Muscle layer of colon (tissue), 2 donors: ENCODE data around the gene ADAM15.

ENCODE experiments used
- H3K27ac ChIP-seq: one replicate; pipeline ENCODE4 v1.7.0; 2013; ENCODE audit warnings: low read depth, mild to moderate bottlenecking, low read length, moderate library complexity
- H3K27me3 ChIP-seq, 2 donors: one replicate each; pipeline ENCODE4 v1.7.0; 2013; ENCODE audit warnings: low read length in 2 of 2, mild to moderate bottlenecking in 2 of 2; ENCODE audit not compliant: insufficient read depth in 2 of 2, control insufficient read depth in 1 of 2
- H3K36me3 ChIP-seq: one replicate; pipeline ENCODE4 v1.7.0; 2013; ENCODE audit warnings: mild to moderate bottlenecking, low read length; ENCODE audit not compliant: insufficient read depth
- H3K4me1 ChIP-seq: one replicate; pipeline ENCODE4 v1.7.0; 2013; ENCODE audit warnings: mild to moderate bottlenecking, low read length; ENCODE audit not compliant: insufficient read depth
- H3K4me3 ChIP-seq, 2 donors: one replicate each; pipeline ENCODE4 v1.7.0; 2013; ENCODE audit warnings: low read length in 2 of 2, low read depth in 1 of 2, mild to moderate bottlenecking in 1 of 2, moderate library complexity in 1 of 2
- H3K9ac ChIP-seq: one replicate; pipeline ENCODE4 v1.7.0; 2013; ENCODE audit warnings: low read length
- H3K9me3 ChIP-seq: one replicate; pipeline ENCODE4 v1.7.0; 2013; ENCODE audit warnings: mild to moderate bottlenecking, low read length
- donor health status: abdominal sarcoma.
- donor health status: Adenocarcinoma of cecum.

The ADAM15 gene

DNA sequence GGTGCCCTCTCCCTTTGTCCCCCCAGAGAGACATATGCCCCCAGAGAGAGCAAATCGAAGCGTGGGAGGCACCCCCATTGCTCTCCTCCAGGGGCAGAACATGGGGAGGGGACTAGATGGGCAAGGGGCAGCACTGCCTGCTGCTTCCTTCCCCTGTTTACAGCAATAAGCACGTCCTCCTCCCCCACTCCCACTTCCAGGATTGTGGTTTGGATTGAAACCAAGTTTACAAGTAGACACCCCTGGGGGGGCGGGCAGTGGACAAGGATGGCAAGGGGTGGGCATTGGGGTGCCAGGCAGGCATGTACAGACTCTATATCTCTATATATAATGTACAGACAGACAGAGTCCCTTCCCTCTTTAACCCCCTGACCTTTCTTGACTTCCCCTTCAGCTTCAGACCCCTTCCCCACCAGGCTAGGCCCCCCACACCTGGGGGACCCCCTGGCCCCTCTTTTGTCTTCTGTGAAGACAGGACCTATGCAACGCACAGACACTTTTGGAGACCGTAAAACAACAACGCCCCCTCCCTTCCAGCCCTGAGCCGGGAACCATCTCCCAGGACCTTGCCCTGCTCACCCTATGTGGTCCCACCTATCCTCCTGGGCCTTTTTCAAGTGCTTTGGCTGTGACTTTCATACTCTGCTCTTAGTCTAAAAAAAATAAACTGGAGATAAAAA lies 35.9 kb downstream of the ADAM15 start:
- Histone ChIP-seq H3K27me3 (peaks cover 23 to 25% of the 10 kb centered on the region in 2 donors), H3K9me3 (no peaks in the 10 kb centered on the region), H3K4me1 (peaks cover 27% of the 10 kb centered on the region), H3K36me3 (no peaks in the 10 kb centered on the region), H3K4me3 (no peak overlapping the region), H3K27ac (no peak overlapping the region), H3K9ac (no peak overlapping the region)

DNA sequence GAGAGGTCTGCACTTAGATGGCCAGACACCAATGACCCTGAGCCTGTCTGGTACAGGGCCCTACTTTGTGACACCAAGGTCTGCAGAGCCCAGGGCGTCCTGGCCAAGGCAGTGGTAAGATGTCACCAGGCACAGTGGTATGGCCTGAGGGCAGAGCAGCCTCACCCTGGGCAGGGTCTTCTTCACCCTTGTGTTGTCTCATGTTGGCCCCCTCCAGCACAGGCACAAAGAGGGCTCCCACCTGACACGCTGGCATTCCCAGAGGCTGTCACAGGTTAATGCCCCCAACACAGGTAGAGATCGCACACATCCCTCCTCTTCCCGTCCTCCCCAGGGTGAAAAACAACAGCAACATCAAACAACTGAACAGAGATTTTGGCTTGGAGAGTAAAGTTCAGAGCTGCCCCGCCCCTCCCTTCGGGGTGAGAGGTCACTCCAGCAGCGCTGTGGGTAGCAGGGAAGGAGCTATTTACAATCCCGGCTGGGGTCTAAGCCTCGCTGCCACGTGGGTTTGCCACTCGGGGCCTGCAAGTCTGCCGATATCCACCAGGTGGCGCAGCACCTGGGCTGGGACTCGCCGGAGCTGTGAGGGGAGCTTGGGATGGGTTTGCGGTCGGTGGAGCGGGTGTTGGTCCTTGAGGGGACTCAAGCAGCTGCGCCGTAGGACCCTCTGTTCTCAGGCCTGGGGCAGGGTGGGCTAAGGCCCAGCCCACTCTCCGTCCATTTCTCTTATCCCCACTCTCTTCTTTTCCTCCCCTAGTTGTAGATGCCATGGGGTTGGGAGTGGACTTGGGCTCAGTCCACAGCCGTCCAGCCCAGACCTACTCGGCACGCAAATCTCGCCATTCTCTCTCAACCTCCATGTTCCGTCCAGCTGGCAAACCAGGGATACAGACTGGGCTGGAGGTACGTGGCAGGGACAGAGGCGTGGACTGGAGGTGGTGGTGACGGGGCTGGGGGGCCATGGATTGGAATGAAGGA lies 40.2 kb downstream of the ADAM15 start:
- Histone ChIP-seq H3K27ac (no peak overlapping the region), H3K27me3 (no peaks in the 10 kb centered on the region), H3K36me3 (no peaks in the 10 kb centered on the region), H3K9ac (no peak overlapping the region), H3K4me3 (peak overlapping the region in 1 of 2 donors; percentile 5), H3K4me1 (peaks cover 29% of the 10 kb centered on the region), H3K9me3 (no peaks in the 10 kb centered on the region)

DNA sequence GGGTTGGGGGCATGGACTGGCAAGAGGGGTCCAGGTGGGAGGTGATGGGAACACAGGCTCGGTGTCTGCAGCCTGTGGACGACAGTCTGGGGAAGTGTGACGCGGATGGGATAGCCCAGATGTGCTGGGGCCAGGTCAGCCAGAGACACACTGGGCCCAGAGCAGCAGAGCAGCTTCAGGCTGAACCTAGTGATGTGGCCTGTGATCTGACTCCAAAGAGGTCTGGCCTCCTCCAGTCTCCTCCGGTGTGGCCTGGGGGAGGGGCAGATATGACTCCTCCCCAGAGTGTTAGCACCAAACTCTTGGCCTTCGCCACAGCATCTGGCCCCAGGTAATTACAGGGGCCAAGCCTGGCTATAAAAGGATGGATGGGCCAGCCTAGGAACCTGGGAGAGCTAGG lies 41.0 kb downstream of the ADAM15 start:
- Histone ChIP-seq H3K36me3 (no peaks in the 10 kb centered on the region), H3K9me3 (no peaks in the 10 kb centered on the region), H3K9ac (no peak overlapping the region), H3K4me1 (peaks cover 28% of the 10 kb centered on the region), H3K27me3 (no peaks in the 10 kb centered on the region), H3K27ac (no peak overlapping the region), H3K4me3 (no peak overlapping the region)

DNA sequence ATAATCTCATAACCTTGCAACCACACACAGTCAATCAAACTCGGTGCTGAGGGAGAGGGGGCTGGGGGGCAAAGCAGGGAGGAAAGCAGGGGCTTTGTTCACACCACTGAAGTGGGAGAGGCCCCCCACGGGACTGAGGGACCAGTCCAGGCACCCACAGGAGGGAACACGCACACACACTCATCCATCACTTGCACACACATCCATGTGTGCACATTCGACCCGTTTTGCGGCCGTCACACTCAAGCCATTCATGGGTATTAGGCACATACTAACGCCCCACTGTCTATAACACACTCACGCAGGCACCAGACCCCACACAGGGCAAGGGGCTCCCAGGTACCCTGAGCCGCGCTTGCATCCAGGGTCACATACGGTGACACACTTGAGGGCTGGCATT lies 41.5 kb downstream of the ADAM15 start:
- Histone ChIP-seq H3K36me3 (no peaks in the 10 kb centered on the region), H3K27ac (no peak overlapping the region), H3K9ac (no peak overlapping the region), H3K27me3 (no peaks in the 10 kb centered on the region), H3K4me1 (peaks cover 28% of the 10 kb centered on the region), H3K9me3 (no peaks in the 10 kb centered on the region), H3K4me3 (no peak overlapping the region)

DNA sequence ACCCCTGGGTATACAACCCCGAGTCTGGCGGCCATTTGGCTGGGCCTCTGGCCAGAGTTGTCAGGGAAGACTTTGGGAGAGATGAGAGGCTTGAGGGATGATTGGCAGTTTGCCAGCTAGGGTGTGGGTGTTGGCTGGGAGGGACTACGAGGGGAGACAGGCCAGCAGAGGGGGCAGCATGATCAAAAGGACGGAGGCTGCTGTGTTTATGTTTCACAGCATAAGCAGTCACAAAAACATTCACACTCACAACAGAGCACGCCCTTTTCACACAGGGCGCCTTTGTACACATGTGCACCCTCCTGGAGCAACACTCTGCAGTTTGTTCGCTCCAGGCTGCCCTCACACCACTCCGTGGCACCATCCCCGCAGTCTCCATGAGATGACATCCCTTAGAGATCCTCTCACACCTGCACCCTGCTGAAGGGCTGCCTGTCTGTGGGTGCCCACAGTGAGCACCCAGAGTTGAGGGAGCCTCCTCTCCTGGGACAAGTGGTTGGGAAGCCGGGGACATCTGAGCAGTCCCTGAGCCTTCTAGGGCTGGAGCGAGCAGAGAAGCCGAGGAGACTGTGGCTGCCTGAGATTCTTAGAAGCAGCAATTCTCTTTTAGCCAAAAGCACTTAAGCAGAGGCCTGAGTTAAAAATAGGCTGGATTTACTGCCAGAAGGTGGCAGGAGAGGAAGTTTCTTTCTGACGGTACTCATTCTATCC lies 43.0 kb downstream of the ADAM15 start:
- peaks cover 28% of the 10 kb centered on the region for H3K4me1 ChIP-seq
- H3K9me3 ChIP-seq, result no peaks in the 10 kb centered on the region
- H3K36me3 ChIP-seq, result no peaks in the 10 kb centered on the region
- no peak overlapping the region for H3K9ac ChIP-seq
- no peaks in the 10 kb centered on the region for H3K27me3 ChIP-seq
- H3K4me3 ChIP-seq, result peak overlapping the region; percentile 11 to 26
- peak overlapping the region; percentile 77 for H3K27ac ChIP-seq

DNA sequence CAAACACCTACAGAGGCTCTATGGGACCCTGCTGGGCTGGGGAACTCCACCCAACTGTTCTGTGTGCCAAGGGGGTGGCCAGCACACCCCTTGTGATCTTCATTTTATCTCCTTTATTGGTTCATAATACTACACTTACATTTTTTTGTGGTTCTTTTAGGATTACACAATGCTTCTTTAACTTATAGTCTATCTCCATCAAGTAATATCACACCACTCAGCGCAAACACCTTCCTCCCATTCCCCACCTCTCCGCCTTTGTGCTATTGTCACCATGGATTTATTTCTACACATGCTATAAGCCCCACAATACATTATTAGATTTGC lies 43.5 kb downstream of the ADAM15 start:
- Histone ChIP-seq H3K36me3 (no peaks in the 10 kb centered on the region), H3K4me1 (peaks cover 28% of the 10 kb centered on the region), H3K9me3 (no peaks in the 10 kb centered on the region), H3K27me3 (no peaks in the 10 kb centered on the region), H3K27ac (peak overlapping the region; percentile 6), H3K9ac (no peak overlapping the region), H3K4me3 (peak overlapping the region in 1 of 2 donors; percentile 26)

DNA sequence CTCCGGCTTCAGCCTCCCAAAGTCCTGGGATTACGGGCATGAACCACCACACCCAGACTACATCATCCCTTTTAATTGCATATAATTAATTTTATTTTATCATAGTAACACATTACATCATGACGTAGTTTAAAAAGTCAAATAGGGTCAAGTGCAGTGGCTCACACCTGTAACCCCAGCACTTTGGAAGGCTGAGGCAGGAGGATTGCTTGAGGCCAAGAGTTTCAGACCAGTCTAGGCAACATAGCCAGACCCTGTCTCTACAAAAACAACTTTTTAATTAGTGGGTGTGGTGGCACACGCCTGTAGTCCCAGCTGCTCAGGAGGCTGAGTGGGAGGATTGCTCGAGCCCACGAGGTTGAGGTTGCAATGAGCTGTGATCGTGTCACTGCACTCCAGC lies 48.2 kb downstream of the ADAM15 start:
- Histone ChIP-seq H3K9me3 (no peaks in the 10 kb centered on the region), H3K9ac (no peak overlapping the region), H3K27ac (no peak overlapping the region), H3K4me1 (peaks cover 5% of the 10 kb centered on the region), H3K36me3 (no peaks in the 10 kb centered on the region), H3K27me3 (no peaks in the 10 kb centered on the region), H3K4me3 (no peak overlapping the region)

DNA sequence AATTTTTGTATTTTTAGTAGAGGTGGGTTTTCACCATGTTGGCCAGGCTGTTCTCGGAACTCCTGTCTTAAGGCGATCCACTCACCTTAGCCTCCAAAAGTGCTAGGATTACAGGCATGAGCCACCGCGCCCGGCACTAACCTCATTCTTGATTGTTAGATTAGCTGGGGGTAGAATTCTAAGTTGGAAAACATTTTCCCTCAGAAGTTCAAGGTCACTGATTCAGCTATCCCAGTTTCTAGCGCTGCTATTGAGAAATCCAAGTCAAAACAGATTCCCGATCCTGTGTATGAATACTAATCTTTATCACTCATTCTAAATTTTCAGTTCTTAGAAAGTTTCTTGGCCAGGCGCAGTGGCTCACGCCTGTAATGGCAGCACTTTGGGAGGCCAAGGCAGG lies 52.2 kb downstream of the ADAM15 start:
- Histone ChIP-seq H3K27me3 (no peaks in the 10 kb centered on the region), H3K4me3 (no peak overlapping the region), H3K9ac (no peak overlapping the region), H3K36me3 (no peaks in the 10 kb centered on the region), H3K27ac (no peak overlapping the region), H3K4me1 (no peaks in the 10 kb centered on the region), H3K9me3 (no peaks in the 10 kb centered on the region)

DNA sequence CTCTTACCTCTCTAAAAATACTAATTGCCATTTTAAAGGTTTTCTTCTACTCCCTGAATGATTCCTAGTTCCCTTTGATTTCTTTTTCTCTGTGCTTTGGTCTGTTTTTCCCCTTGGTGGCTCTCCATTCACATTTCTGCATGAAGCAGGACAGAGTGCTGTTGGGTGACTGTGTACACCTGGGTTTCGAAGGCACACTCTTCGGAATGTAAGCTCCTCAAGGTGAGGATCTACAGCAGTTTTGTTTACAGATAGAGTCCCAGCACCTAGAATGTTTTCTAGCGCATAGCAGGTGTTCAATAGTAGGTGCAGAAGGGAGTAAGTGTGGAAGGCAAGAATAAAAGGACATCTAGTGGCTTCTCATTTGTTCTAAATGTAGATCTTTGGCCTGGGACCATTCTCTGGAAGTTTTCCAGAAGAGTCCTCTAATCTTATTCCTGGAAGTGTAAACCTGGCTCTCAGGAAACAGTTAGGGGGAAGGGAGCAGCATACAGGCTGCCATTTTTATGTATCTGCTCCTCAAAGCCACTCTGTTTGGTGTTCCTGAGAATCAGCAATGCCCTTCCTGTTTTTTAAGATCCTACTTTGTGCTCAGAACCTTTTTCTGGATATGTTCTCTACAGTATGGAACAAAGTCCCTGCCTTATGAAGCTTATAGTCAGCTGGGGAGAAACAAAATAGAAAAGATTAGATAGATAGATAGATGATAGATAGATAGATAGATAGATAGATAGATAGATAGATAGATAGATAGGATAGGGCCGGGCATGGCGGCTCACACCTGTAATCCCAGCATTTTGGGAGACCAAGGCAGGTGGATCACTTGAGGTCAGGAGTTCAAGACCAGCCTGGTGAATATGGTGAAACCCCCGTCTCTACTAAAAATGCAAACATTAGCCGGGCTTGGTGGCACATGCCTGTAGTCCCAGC lies 53.8 kb downstream of the ADAM15 start:
- Histone ChIP-seq H3K27ac (no peak overlapping the region), H3K27me3 (no peaks in the 10 kb centered on the region), H3K9ac (no peak overlapping the region), H3K4me3 (no peak overlapping the region), H3K36me3 (no peaks in the 10 kb centered on the region), H3K9me3 (no peaks in the 10 kb centered on the region), H3K4me1 (no peaks in the 10 kb centered on the region)

DNA sequence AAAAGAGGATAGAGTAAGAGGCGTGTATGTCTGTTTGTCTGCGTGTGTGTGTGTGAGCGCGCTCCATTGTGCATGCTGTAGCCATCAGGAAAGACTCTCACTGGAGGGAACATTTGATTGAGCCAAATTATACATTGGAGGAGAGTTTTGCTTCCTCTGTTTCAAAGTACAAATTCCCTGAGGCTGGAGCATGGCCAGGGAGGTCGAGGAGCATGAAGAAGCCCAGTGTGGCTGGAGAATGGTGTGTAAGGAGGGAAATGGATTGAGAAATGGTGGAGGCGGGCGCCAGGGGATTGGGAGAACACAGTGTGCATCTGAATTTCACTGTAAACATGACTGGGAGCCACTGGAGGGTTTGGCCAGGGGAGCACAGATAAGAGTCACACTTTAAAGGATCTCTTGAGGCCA lies 54.5 kb downstream of the ADAM15 start:
- Histone ChIP-seq H3K27ac (no peak overlapping the region), H3K9me3 (no peaks in the 10 kb centered on the region), H3K9ac (no peak overlapping the region), H3K27me3 (no peaks in the 10 kb centered on the region), H3K4me3 (no peak overlapping the region), H3K4me1 (no peaks in the 10 kb centered on the region), H3K36me3 (no peaks in the 10 kb centered on the region)
